Measurements from ENCODE around the gene GTSE1.
"Not testable (repeated sequence)": the region's sequence is repeated elsewhere in the genome, so short reads cannot be mapped to it uniquely, and the experiment has no call there.

The GTSE1 gene

GRCh38 chr22:46263216-46263590 is 33.5 kb upstream of the GTSE1 start, which contains the start of gene PKDREJ:
TSS of gene PKDREJ (minus strand) at chr22:46263343. CDS start at chr22:46263322, 21 bp downstream.
- no peaks in the 10 kb centered on the region for H3K9me3 ChIP-seq (ENCODE audit: control insufficient read depth in 1 of 2, low read length in 2 of 2)
- no peaks in the 10 kb centered on the region for H3K27me3 ChIP-seq (ENCODE audit: low read depth, low read length)
- H3K36me3 ChIP-seq (ENCODE audit: control insufficient read depth in 1 of 2, insufficient read depth in 2 of 2, low read length in 2 of 2), result no peaks in the 10 kb centered on the region
- no peak within 1 kb of the TSS for H3K27ac ChIP-seq (ENCODE audit: low read length)
- peak within 1 kb of the TSS in 1 of 2 donors; percentile 47 for H3K4me3 ChIP-seq (ENCODE audit: low read depth in 1 of 2, low read length in 2 of 2)
- peaks cover 0 to 11% of the 10 kb centered on the region in 2 donors for H3K4me1 ChIP-seq (ENCODE audit: control insufficient read depth in 1 of 2, insufficient read depth in 2 of 2, low read length in 2 of 2)

GRCh38 chr22:46264520-46264919 is 32.1 kb upstream of the GTSE1 start:
- H3K27ac ChIP-seq (ENCODE audit: low read length), result not testable (repeated sequence)

GRCh38 chr22:46265627-46266026 is 31.0 kb upstream of the GTSE1 start:
- H3K9me3 ChIP-seq (ENCODE audit: control insufficient read depth in 1 of 2, low read length in 2 of 2); H3K27me3 ChIP-seq (ENCODE audit: low read depth, low read length); H3K36me3 ChIP-seq (ENCODE audit: control insufficient read depth in 1 of 2, insufficient read depth in 2 of 2, low read length in 2 of 2); H3K4me3 ChIP-seq (ENCODE audit: low read depth in 1 of 2, low read length in 2 of 2); H3K27ac ChIP-seq (ENCODE audit: low read length): not testable (repeated sequence)
- H3K4me1 ChIP-seq (ENCODE audit: control insufficient read depth in 1 of 2, insufficient read depth in 2 of 2, low read length in 2 of 2), result peaks cover 3 to 24% of the 10 kb centered on the region in 2 donors

More at GRCh38 chr22:46264520-46264919, 32.1 kb upstream of the GTSE1 start:
- H3K4me1 ChIP-seq (ENCODE audit: control insufficient read depth in 1 of 2, insufficient read depth in 2 of 2, low read length in 2 of 2), result peaks cover 3 to 22% of the 10 kb centered on the region in 2 donors
- not testable (repeated sequence) for H3K27me3 ChIP-seq (ENCODE audit: low read depth, low read length); H3K9me3 ChIP-seq (ENCODE audit: control insufficient read depth in 1 of 2, low read length in 2 of 2); H3K4me3 ChIP-seq (ENCODE audit: low read depth in 1 of 2, low read length in 2 of 2); H3K36me3 ChIP-seq (ENCODE audit: control insufficient read depth in 1 of 2, insufficient read depth in 2 of 2, low read length in 2 of 2)

- Histone ChIP-seq H3K36me3 (ENCODE audit: control insufficient read depth in 1 of 2, insufficient read depth in 2 of 2, low read length in 2 of 2) (peaks cover 6 to 8% of the 10 kb centered on the region in 2 donors), H3K9me3 (ENCODE audit: control insufficient read depth in 1 of 2, low read length in 2 of 2) (no peaks in the 10 kb centered on the region), H3K27ac (ENCODE audit: low read length) (peak within 1 kb of the TSS; percentile 74), H3K4me3 (ENCODE audit: low read depth in 1 of 2, low read length in 2 of 2) (peak within 1 kb of the TSS; percentile 81 to 88), H3K4me1 (ENCODE audit: control insufficient read depth in 1 of 2, insufficient read depth in 2 of 2, low read length in 2 of 2) (peaks cover 3 to 24% of the 10 kb centered on the region in 2 donors), H3K27me3 (ENCODE audit: low read depth, low read length) (no peaks in the 10 kb centered on the region)
Observed at GRCh38 chr22:46267431-46268279, 29.0 kb upstream of the GTSE1 start, which contains the start of gene TTC38. TSS of gene TTC38 (plus strand) at chr22:46268008. CDS start at chr22:46268040, 32 bp downstream.

GRCh38 chr22:46269564-46269963 is 27.1 kb upstream of the GTSE1 start:
- H3K4me3 ChIP-seq (ENCODE audit: low read depth in 1 of 2, low read length in 2 of 2), result peak overlapping the region in 1 of 2 donors; percentile 39
- no peaks in the 10 kb centered on the region for H3K27me3 ChIP-seq (ENCODE audit: low read depth, low read length)
- peaks cover 3 to 21% of the 10 kb centered on the region in 2 donors for H3K4me1 ChIP-seq (ENCODE audit: control insufficient read depth in 1 of 2, insufficient read depth in 2 of 2, low read length in 2 of 2)
- H3K9me3 ChIP-seq (ENCODE audit: control insufficient read depth in 1 of 2, low read length in 2 of 2), result no peaks in the 10 kb centered on the region
- H3K27ac ChIP-seq (ENCODE audit: low read length), result no peak overlapping the region
- H3K36me3 ChIP-seq (ENCODE audit: control insufficient read depth in 1 of 2, insufficient read depth in 2 of 2, low read length in 2 of 2), result peaks cover 18 to 28% of the 10 kb centered on the region in 2 donors

- Histone ChIP-seq H3K9me3 (ENCODE audit: control insufficient read depth in 1 of 2, low read length in 2 of 2) (no peaks in the 10 kb centered on the region), H3K36me3 (ENCODE audit: control insufficient read depth in 1 of 2, insufficient read depth in 2 of 2, low read length in 2 of 2) (peaks cover 32 to 49% of the 10 kb centered on the region in 2 donors)
Observed at GRCh38 chr22:46272196-46272595, 24.5 kb upstream of the GTSE1 start.

GRCh38 chr22:46272762-46273431 is 23.8 kb upstream of the GTSE1 start:
- Histone ChIP-seq H3K27me3 (ENCODE audit: low read depth, low read length) (no peaks in the 10 kb centered on the region), H3K9me3 (ENCODE audit: control insufficient read depth in 1 of 2, low read length in 2 of 2) (no peaks in the 10 kb centered on the region), H3K4me1 (ENCODE audit: control insufficient read depth in 1 of 2, insufficient read depth in 2 of 2, low read length in 2 of 2) (peaks cover 3 to 15% of the 10 kb centered on the region in 2 donors), H3K36me3 (ENCODE audit: control insufficient read depth in 1 of 2, insufficient read depth in 2 of 2, low read length in 2 of 2) (peaks cover 36 to 54% of the 10 kb centered on the region in 2 donors), H3K27ac (ENCODE audit: low read length) (no peak overlapping the region), H3K4me3 (ENCODE audit: low read depth in 1 of 2, low read length in 2 of 2) (no peak overlapping the region)

More at GRCh38 chr22:46272196-46272595, 24.5 kb upstream of the GTSE1 start:
- Histone ChIP-seq H3K27ac (ENCODE audit: low read length) (no peak overlapping the region), H3K4me3 (ENCODE audit: low read depth in 1 of 2, low read length in 2 of 2) (no peak overlapping the region), H3K27me3 (ENCODE audit: low read depth, low read length) (no peaks in the 10 kb centered on the region), H3K4me1 (ENCODE audit: control insufficient read depth in 1 of 2, insufficient read depth in 2 of 2, low read length in 2 of 2) (peaks cover 3 to 18% of the 10 kb centered on the region in 2 donors)

- Histone ChIP-seq H3K4me3 (ENCODE audit: low read depth in 1 of 2, low read length in 2 of 2) (no peak overlapping the region), H3K27ac (ENCODE audit: low read length) (no peak overlapping the region), H3K4me1 (ENCODE audit: control insufficient read depth in 1 of 2, insufficient read depth in 2 of 2, low read length in 2 of 2) (peaks cover 3 to 10% of the 10 kb centered on the region in 2 donors), H3K9me3 (ENCODE audit: control insufficient read depth in 1 of 2, low read length in 2 of 2) (no peaks in the 10 kb centered on the region), H3K36me3 (ENCODE audit: control insufficient read depth in 1 of 2, insufficient read depth in 2 of 2, low read length in 2 of 2) (peaks cover 43 to 61% of the 10 kb centered on the region in 2 donors), H3K27me3 (ENCODE audit: low read depth, low read length) (no peaks in the 10 kb centered on the region)
Observed at GRCh38 chr22:46273432-46274148, 23.1 kb upstream of the GTSE1 start.

GRCh38 chr22:46274381-46274780 is 22.3 kb upstream of the GTSE1 start:
- no peak overlapping the region for H3K4me3 ChIP-seq (ENCODE audit: low read depth in 1 of 2, low read length in 2 of 2)
- H3K27me3 ChIP-seq (ENCODE audit: low read depth, low read length), result no peaks in the 10 kb centered on the region
- peaks cover 51 to 69% of the 10 kb centered on the region in 2 donors for H3K36me3 ChIP-seq (ENCODE audit: control insufficient read depth in 1 of 2, insufficient read depth in 2 of 2, low read length in 2 of 2)
- no peak overlapping the region for H3K27ac ChIP-seq (ENCODE audit: low read length)
- no peaks in the 10 kb centered on the region for H3K9me3 ChIP-seq (ENCODE audit: control insufficient read depth in 1 of 2, low read length in 2 of 2)
- peaks cover under 1 to 3% of the 10 kb centered on the region in 2 donors for H3K4me1 ChIP-seq (ENCODE audit: control insufficient read depth in 1 of 2, insufficient read depth in 2 of 2, low read length in 2 of 2)

GRCh38 chr22:46275455-46276122 is 21.1 kb upstream of the GTSE1 start:
- Histone ChIP-seq H3K27ac (ENCODE audit: low read length) (no peak overlapping the region), H3K4me3 (ENCODE audit: low read depth in 1 of 2, low read length in 2 of 2) (no peak overlapping the region), H3K36me3 (ENCODE audit: control insufficient read depth in 1 of 2, insufficient read depth in 2 of 2, low read length in 2 of 2) (peaks cover 62 to 81% of the 10 kb centered on the region in 2 donors), H3K9me3 (ENCODE audit: control insufficient read depth in 1 of 2, low read length in 2 of 2) (no peaks in the 10 kb centered on the region), H3K4me1 (ENCODE audit: control insufficient read depth in 1 of 2, insufficient read depth in 2 of 2, low read length in 2 of 2) (no peaks in the 10 kb centered on the region), H3K27me3 (ENCODE audit: low read depth, low read length) (no peaks in the 10 kb centered on the region)

Data from muscle layer of duodenum (tissue), 2 donors.